GM23338 (cell line): ENCODE results near the gene PHOX2A. TPM values are rescaled to one million over a fixed set of nuclear protein-coding genes. Genes with fewer than 3 reads are reported as not detected.

ENCODE experiments used
- ATAC-seq: fragments of 200-7000 bp; cut with Tn5 transposase; 3 replicates; pipeline ENCODE4 v1.9.1; 2020
- DNase-seq: peaks from one replicate; pipeline ENCODE4 v3.0.0-alpha.2; 2015; ENCODE audit warnings: low spot score
- H2AFZ ChIP-seq: fragments of 200-600 bp; sonication (generic); 2 replicates; pipeline ENCODE4 v1.8.0; 2016; ENCODE audit warnings: antibody characterized with exemption, mild to moderate bottlenecking, moderate library complexity
- H3F3A ChIP-seq: fragments of 200-600 bp; sonication (generic); replicated peaks from 2 replicates; pipeline ENCODE4 v1.8.0; 2017; ENCODE audit warnings: antibody characterized with exemption, mixed run types, low read depth
- H3K27ac ChIP-seq: fragments of 200-600 bp; sonication (generic); 2 replicates; pipeline ENCODE4 v1.6.1; 2016; ENCODE audit warnings: low read depth
- H3K27me3 ChIP-seq: fragments of 200-600 bp; sonication (generic); 2 replicates; pipeline ENCODE4 v1.8.0; 2016; ENCODE audit warnings: mild to moderate bottlenecking, mixed run types, moderate library complexity; ENCODE audit not compliant: insufficient read depth
- H3K36me3 ChIP-seq: fragments of 200-600 bp; sonication (generic); 2 replicates; pipeline ENCODE4 v1.8.0; 2016; ENCODE audit warnings: mild to moderate bottlenecking; ENCODE audit not compliant: insufficient read depth
- H3K4me1 ChIP-seq: fragments of 200-600 bp; sonication (generic); 2 replicates; pipeline ENCODE4 v1.8.0; 2016; ENCODE audit warnings: mild to moderate bottlenecking, moderate library complexity; ENCODE audit not compliant: insufficient read depth
- H3K4me2 ChIP-seq: fragments of 200-600 bp; sonication (generic); 2 replicates; pipeline ENCODE4 v1.7.1; 2017; ENCODE audit warnings: mixed run types
- H3K4me3 ChIP-seq: fragments of 200-600 bp; sonication (generic); 2 replicates; pipeline ENCODE4 v1.6.1; 2016; ENCODE audit warnings: mixed run types
- H3K79me2 ChIP-seq: fragments of 200-600 bp; sonication (generic); replicated peaks from 2 replicates; pipeline ENCODE4 v1.8.0; 2017; ENCODE audit warnings: mild to moderate bottlenecking; ENCODE audit not compliant: insufficient read depth
- H3K9me2 ChIP-seq: fragments of 200-600 bp; sonication (generic); 2 replicates; pipeline ENCODE4 v1.8.0; 2017; ENCODE audit not compliant: insufficient read depth
- H4K20me1 ChIP-seq: fragments of 200-600 bp; sonication (generic); replicated peaks from 2 replicates; pipeline ENCODE4 v1.8.0; 2017; ENCODE audit warnings: mild to moderate bottlenecking; ENCODE audit not compliant: insufficient read depth
- H3K27ac Mint-ChIP-seq: 2 replicates; pipeline ENCODE4 v1.8.0; 2020; ENCODE audit warnings: inconsistent platforms, mild to moderate bottlenecking, moderate library complexity, mixed read lengths
- H3K27me3 Mint-ChIP-seq: 3 replicates; pipeline ENCODE4 v1.8.0; 2022; ENCODE audit warnings: low read depth, mild to moderate bottlenecking, moderate library complexity, mixed read lengths, inconsistent platforms; ENCODE audit not compliant: insufficient read depth, poor library complexity
- H3K36me3 Mint-ChIP-seq: 3 replicates; pipeline ENCODE4 v1.8.0; 2021; ENCODE audit warnings: low read depth, mild to moderate bottlenecking, inconsistent platforms, moderate library complexity, mixed read lengths
- H3K4me1 Mint-ChIP-seq: 3 replicates; pipeline ENCODE4 v1.8.0; 2020; ENCODE audit warnings: mild to moderate bottlenecking, inconsistent platforms, mixed read lengths
- H3K4me3 Mint-ChIP-seq: 3 replicates; pipeline ENCODE4 v1.8.0; 2021; ENCODE audit warnings: moderate library complexity, mild to moderate bottlenecking, inconsistent platforms, mixed read lengths
- H3K9me3 Mint-ChIP-seq: 3 replicates; pipeline ENCODE4 v1.8.0; 2020; ENCODE audit warnings: moderate library complexity, mild to moderate bottlenecking, inconsistent platforms, mixed read lengths
- CTCF ChIP-seq, 2 experiments: fragments of 200-600 bp in 1 of 2; sonication (generic) in 1 of 2; conservative IDR thresholded peaks; 2 replicates each; pipeline versions ENCODE4 v1.5.1 to v1.6.1; 2016 to 2017; ENCODE audit warnings: antibody characterized with exemption in 2 of 2, low read depth in 2 of 2, mild to moderate bottlenecking in 2 of 2, moderate library complexity in 1 of 2
- ETS1 ChIP-seq: IDR thresholded peaks from 2 replicates; pipeline ENCODE4 v1.6.1; 2016; ENCODE audit warnings: antibody characterized with exemption
- EZH2 ChIP-seq: fragments of 200-600 bp; sonication (generic); IDR thresholded peaks from one replicate; pipeline ENCODE4 v1.8.0; 2017; ENCODE audit warnings: antibody characterized with exemption, mild to moderate bottlenecking, low read depth; ENCODE audit not compliant: unreplicated experiment
- NANOG ChIP-seq: IDR thresholded peaks from 2 replicates; pipeline ENCODE4 v1.6.1; 2016; ENCODE audit warnings: antibody characterized with exemption, borderline replicate concordance
- POLR2AphosphoS5 ChIP-seq: IDR thresholded peaks from 2 replicates; pipeline ENCODE4 v1.6.1; 2016; ENCODE audit warnings: antibody characterized with exemption, low read depth
- STAT1 ChIP-seq: IDR thresholded peaks from one replicate; pipeline ENCODE4 v1.6.1; 2016; ENCODE audit warnings: antibody characterized with exemption; ENCODE audit not compliant: unreplicated experiment
- polyA plus RNA-seq: library from polyadenylated mRNA; unstranded; fragments of >200 nt; fragmentation: Nextera tagmentation; extraction: Ambion mirVana; gene quantifications from 2 replicates; pipeline ENCODE4 v1.2.1, GENCODE V29; 2016
- total RNA-seq: library from RNA; depleted of rRNA; stranded (reverse); fragments of >200 nt; shearing (Covaris generic); gene quantifications from 2 replicates; pipeline ENCODE4 v1.2.3, GENCODE V29; 2014

Gene PHOX2A
- total and polyA plus RNA-seq, 2 experiments from 2014 or later, result 0.31 TPM; not detected in 1

GRCh38 chr11:72236083-72236697 lies 7.8 kb downstream of the PHOX2A start:
- Histone ChIP-seq H2AFZ (no peak overlapping the region), H3K79me2 (no peaks in the 10 kb centered on the region), H3K9me2 (no peaks in the 10 kb centered on the region), H3K27ac (no peak overlapping the region), H3K27me3 (peaks cover 30% of the 10 kb centered on the region), H3F3A (no peaks in the 10 kb centered on the region), H3K4me1 (peaks cover 22% of the 10 kb centered on the region), H3K4me2 (no peak overlapping the region), H4K20me1 (no peaks in the 10 kb centered on the region; the same call in 1 of the 2 replicates), H3K36me3 (no peaks in the 10 kb centered on the region; the same call in 1 of the 2 replicates), H3K4me3 (no peak overlapping the region)
- DNase-seq (no peak), ATAC-seq (no peak)
- TF ChIP-seq POLR2AphosphoS5 (no peak), STAT1 (no peak), NANOG (no peak), CTCF (conservative IDR thresholded peaks at IDR 0.05; ENCODE audit: low read depth in 2 of 2) (no peak), ETS1 (no peak)
- Mint-ChIP-seq H3K4me3 (no peak overlapping the region), H3K4me1 (peaks cover 25% of the 10 kb centered on the region), H3K27ac (no peak overlapping the region), H3K27me3 (peaks cover 36% of the 10 kb centered on the region), H3K36me3 (peaks cover 57% of the 10 kb centered on the region), H3K9me3 (no peaks in the 10 kb centered on the region)

- H3K4me3 ChIP-seq, result no peak overlapping the region
- H3K36me3 ChIP-seq, result no peaks in the 10 kb centered on the region; the same call in 1 of the 2 replicates
- ATAC-seq (no peak), DNase-seq (no peak)
- no peak overlapping the region for H2AFZ ChIP-seq
- Mint-ChIP-seq H3K27ac (no peak overlapping the region), H3K4me3 (no peak overlapping the region), H3K36me3 (peaks cover 61% of the 10 kb centered on the region), H3K27me3 (peaks cover 29% of the 10 kb centered on the region), H3K4me1 (peaks cover 20% of the 10 kb centered on the region), H3K9me3 (no peaks in the 10 kb centered on the region)
- peaks cover 16% of the 10 kb centered on the region for H3K4me1 ChIP-seq
- H4K20me1 ChIP-seq, result no peaks in the 10 kb centered on the region; the same call in 1 of the 2 replicates
- no peaks in the 10 kb centered on the region for H3K9me2 ChIP-seq
- no peak overlapping the region for H3K4me2 ChIP-seq
- H3K79me2 ChIP-seq, result no peaks in the 10 kb centered on the region
- H3K27me3 ChIP-seq, result peaks cover 23% of the 10 kb centered on the region
- TF ChIP-seq EZH2 (no peak), NANOG (no peak)
- no peaks in the 10 kb centered on the region for H3F3A ChIP-seq
- no peak overlapping the region for H3K27ac ChIP-seq
Measured at GRCh38 chr11:72235351-72236057, 8.5 kb downstream of the PHOX2A start.
